ENCODE data around the gene IREB2. TPM values are rescaled to one million over a fixed set of nuclear protein-coding genes. Genes with fewer than 3 reads are reported as not detected.

The IREB2 gene
- total and polyA plus RNA-seq, 10 donors: 8.6 to 92.6 (median 66.8) TPM

DNA sequence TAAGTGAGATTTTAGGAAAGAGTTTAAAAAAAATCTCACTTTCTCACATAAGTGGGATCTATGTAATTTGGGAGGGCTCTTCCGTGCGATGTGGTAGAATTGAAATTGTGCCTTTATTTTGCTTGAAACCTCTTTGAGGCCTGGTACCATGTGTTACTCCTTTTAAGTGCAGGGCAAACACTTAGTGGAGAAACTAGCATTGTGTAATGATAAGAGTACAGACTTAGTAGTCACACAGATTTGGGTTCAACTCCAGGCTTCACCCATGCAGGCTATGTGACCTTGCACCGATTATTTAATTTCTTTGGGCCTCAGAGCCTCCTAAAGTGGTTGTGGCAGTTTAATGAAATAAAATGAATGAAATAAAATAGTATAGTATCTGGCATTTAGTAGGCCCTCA, 104.6 kb downstream of the IREB2 start:
- TF ChIP-seq POLR2AphosphoS5 (IDR thresholded peaks at IDR 0.05): no peak
- TF ChIP-seq, protein P1, sequence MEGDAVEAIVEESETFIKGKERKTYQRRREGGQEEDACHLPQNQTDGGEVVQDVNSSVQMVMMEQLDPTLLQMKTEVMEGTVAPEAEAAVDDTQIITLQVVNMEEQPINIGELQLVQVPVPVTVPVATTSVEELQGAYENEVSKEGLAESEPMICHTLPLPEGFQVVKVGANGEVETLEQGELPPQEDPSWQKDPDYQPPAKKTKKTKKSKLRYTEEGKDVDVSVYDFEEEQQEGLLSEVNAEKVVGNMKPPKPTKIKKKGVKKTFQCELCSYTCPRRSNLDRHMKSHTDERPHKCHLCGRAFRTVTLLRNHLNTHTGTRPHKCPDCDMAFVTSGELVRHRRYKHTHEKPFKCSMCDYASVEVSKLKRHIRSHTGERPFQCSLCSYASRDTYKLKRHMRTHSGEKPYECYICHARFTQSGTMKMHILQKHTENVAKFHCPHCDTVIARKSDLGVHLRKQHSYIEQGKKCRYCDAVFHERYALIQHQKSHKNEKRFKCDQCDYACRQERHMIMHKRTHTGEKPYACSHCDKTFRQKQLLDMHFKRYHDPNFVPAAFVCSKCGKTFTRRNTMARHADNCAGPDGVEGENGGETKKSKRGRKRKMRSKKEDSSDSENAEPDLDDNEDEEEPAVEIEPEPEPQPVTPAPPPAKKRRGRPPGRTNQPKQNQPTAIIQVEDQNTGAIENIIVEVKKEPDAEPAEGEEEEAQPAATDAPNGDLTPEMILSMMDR (IDR thresholded peaks at IDR 0.05 in 8 of 11, conservative IDR thresholded peaks at IDR 0.05 in 3 of 11): no peak
- Histone ChIP-seq H3K4me1 (peaks cover 14 to 52% (median 31%) of the 10 kb centered on the region in 6 donors), H3K27me3 (replicated peaks in 1 of 7) (no peaks in the 10 kb centered on the region), H3K4me3 (no peak overlapping the region), H3K27ac (peak overlapping the region in 1 of 8 donors; percentile 96), H3K9me3 (no peaks in the 10 kb centered on the region), H3K36me3 (peaks cover 4 to 59% (median 52%) of the 10 kb centered on the region in 6 donors)
- 93 to 100% (median 96%) methylated on average over 3 of the region's 3 CpGs for WGBS, 5 donors
- DNase-seq: no peak
- intact Hi-C loops (cut with DNase I; ENCODE audit: low total_unique reads): no loop called here

DNA sequence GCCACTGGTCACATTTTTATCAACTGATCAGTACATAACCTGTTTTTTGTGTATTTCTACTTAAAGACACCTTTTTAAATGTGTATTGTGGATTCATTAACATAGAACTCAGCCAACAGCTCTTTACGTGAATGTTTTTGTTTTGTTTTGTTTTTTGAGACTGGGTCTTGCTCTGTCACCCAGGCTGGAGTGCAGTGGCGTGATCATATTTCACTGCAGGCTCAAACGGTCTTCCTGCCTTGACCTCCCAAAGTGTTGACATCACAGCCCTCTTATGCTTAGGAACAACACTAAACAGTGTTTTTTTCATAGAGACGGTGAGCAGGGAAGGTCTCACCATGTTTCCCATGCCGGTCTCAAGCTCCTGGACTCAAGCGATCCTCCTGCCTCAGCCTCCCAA, 112.2 kb downstream of the IREB2 start:
- no peak overlapping the region for H3K4me3 ChIP-seq
- WGBS, 5 donors: 84 to 90% (median 86%) methylated on average over 6 of the region's 6 CpGs
- H3K27me3 ChIP-seq (replicated peaks in 1 of 7): no peaks in the 10 kb centered on the region
- TF ChIP-seq, protein P1 (IDR thresholded peaks at IDR 0.05 in 8 of 11, conservative IDR thresholded peaks at IDR 0.05 in 3 of 11): no peak
- H3K4me1 ChIP-seq: peaks cover 0 to 9% (median 0%) of the 10 kb centered on the region in 6 donors
- DNase-seq: no peak
- H3K27ac ChIP-seq: no peak overlapping the region
- H3K36me3 ChIP-seq: peaks cover under 1 to 65% (median 61%) of the 10 kb centered on the region in 6 donors
- H3K9me3 ChIP-seq: no peaks in the 10 kb centered on the region
- intact Hi-C loops (cut with DNase I; ENCODE audit: low total_unique reads): no loop called here

DNA sequence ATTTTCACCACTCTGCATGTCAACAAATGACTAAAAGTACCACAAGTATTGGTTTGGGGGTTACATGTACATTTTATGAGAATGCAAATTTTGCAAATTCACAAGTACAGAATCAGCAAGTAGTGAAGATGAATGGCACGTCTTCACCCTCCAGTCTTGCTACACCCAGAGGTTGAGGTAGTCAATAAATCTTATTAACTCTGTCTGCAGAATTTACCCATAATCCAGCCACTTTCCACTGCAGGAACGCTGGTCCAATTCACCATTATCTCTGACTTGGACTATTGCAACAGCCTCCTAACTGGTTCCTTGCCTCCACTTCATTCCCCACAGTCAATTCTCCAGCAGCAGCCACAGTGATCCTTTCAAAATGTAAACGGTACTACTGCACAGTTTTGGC, 112.8 kb downstream of the IREB2 start:
- Histone ChIP-seq H3K36me3 (peaks cover 0 to 59% (median 54%) of the 10 kb centered on the region in 6 donors), H3K27ac (no peak overlapping the region), H3K27me3 (replicated peaks in 1 of 7) (no peaks in the 10 kb centered on the region), H3K4me3 (no peak overlapping the region), H3K4me1 (peaks cover 0 to 3% (median 0%) of the 10 kb centered on the region in 6 donors), H3K9me3 (no peaks in the 10 kb centered on the region)
- TF ChIP-seq POLR2AphosphoS5 (IDR thresholded peaks at IDR 0.05) (no peak), POLR2A (IDR thresholded peaks at IDR 0.05) (no peak)
- TF ChIP-seq, protein P1 (IDR thresholded peaks at IDR 0.05 in 8 of 11, conservative IDR thresholded peaks at IDR 0.05 in 3 of 11): no peak
- WGBS, 5 donors: 79 to 90% (median 85%) methylated on average over 3 of the region's 3 CpGs
- intact Hi-C loops (cut with DNase I; ENCODE audit: low total_unique reads): no loop called here
- no peak for DNase-seq

Other genes with a start within 250 kb of the IREB2 start
- under 1 TPM in 3 of 7 donors, not detected in 4; 0.16 to 0.26 (median 0.23) TPM for gene ACSBG1, start 203.7 kb upstream of the IREB2 start, total RNA-seq
- gene ACSBG1, start 203.7 kb upstream of the IREB2 start, polyA plus RNA-seq: under 1 TPM; 0.19 to 0.33 (median 0.28) TPM
- gene DNAJA4, start 173.7 kb upstream of the IREB2 start, total RNA-seq: 10 to 100 TPM; 12.7 to 51.7 (median 18.1) TPM
- gene DNAJA4, start 173.7 kb upstream of the IREB2 start, polyA plus RNA-seq: 10 to 100 TPM in 1 of 3 donors, 1 to 10 TPM in 2; 6.0 to 10.5 (median 7.2) TPM
- 10 to 100 TPM; 33.3 to 60.6 (median 40.5) TPM for gene SKIC8, start 138.6 kb upstream of the IREB2 start, total RNA-seq
- 10 to 100 TPM; 41.2 to 52.3 (median 42.1) TPM for gene SKIC8, start 138.6 kb upstream of the IREB2 start, polyA plus RNA-seq
- gene CRABP1, start 97.9 kb upstream of the IREB2 start, total RNA-seq: 100 to 1,000 TPM in 1 of 7 donors, 10 to 100 TPM in 6; 18.7 to 159 (median 30.8) TPM
- gene CRABP1, start 97.9 kb upstream of the IREB2 start, polyA plus RNA-seq: 10 to 100 TPM in 1 of 3 donors, 1 to 10 TPM in 2; 3.5 to 29.1 (median 6.3) TPM
- gene HYKK, start 69.4 kb downstream of the IREB2 start, total RNA-seq: 1 to 10 TPM; 1.5 to 4.7 (median 2.5) TPM
- 1 to 10 TPM; 1.1 to 1.5 (median 1.2) TPM for gene HYKK, start 69.4 kb downstream of the IREB2 start, polyA plus RNA-seq
- 100 to 1,000 TPM in 6 of 7 donors, 10 to 100 TPM in 1; 99.0 to 128 (median 110) TPM for gene PSMA4, start 102.2 kb downstream of the IREB2 start, total RNA-seq
- 100 to 1,000 TPM; 176 to 243 (median 207) TPM for gene PSMA4, start 102.2 kb downstream of the IREB2 start, polyA plus RNA-seq
- 1 to 10 TPM in 2 of 7 donors, under 1 TPM in 5; 0.39 to 2.2 (median 0.64) TPM for gene CHRNA5, start 127.3 kb downstream of the IREB2 start, total RNA-seq
- gene CHRNA5, start 127.3 kb downstream of the IREB2 start, polyA plus RNA-seq: under 1 TPM; 0.11 to 0.24 (median 0.19) TPM
- gene CHRNA3, start 182.8 kb downstream of the IREB2 start, total RNA-seq: under 1 TPM in 5 of 7 donors, not detected in 2; 0.23 to 0.66 (median 0.46) TPM
- 1 to 10 TPM in 1 of 3 donors, under 1 TPM in 2; 0.48 to 1.6 (median 0.74) TPM for gene CHRNA3, start 182.8 kb downstream of the IREB2 start, polyA plus RNA-seq
- 1 to 10 TPM in 1 of 7 donors, under 1 TPM in 6; 0.17 to 1.1 (median 0.28) TPM for gene CHRNB4, start 203.0 kb downstream of the IREB2 start, total RNA-seq
- under 1 TPM; 0.07 to 0.22 (median 0.12) TPM for gene CHRNB4, start 203.0 kb downstream of the IREB2 start, polyA plus RNA-seq

Data from spleen (tissue), 11 donors.